Right lobe of liver (tissue), 4 donors: ENCODE data around the gene NXPH1.

Experiments
- CTCF ChIP-seq, 4 donors: fragments of 200-600 bp in 3 of 4; fragments of 450-650 bp in 1 of 4; IDR thresholded peaks; one replicate each; pipeline versions ENCODE4 v1.5.1 to v1.8.0; 2016 to 2022; ENCODE audit warnings: antibody characterized with exemption in 4 of 4, mild to moderate bottlenecking in 2 of 4
- POLR2A ChIP-seq: fragments of 450-650 bp; IDR thresholded peaks from one replicate; pipeline ENCODE4 v1.6.1; 2017; ENCODE audit warnings: antibody characterized with exemption, mild to moderate bottlenecking
- donor health status: DM: no; HTN: no; CAD: no.
- donor health status: DM: no; HTN: no; CAD: no.
- donor health status: DM: no; HTN: yes; CAD: no.

- peak in 1 of 4 donors; percentile 5 for TF ChIP-seq CTCF (IDR thresholded peaks at IDR 0.05)
- TF ChIP-seq POLR2A = no peak
Observed at GRCh38 chr7:8443576-8444467, 10.4 kb downstream of the NXPH1 start.
